K562 (cell line): ENCODE measurements around the gene MYADML2. TPM values are rescaled to one million over a fixed set of nuclear protein-coding genes. Genes with fewer than 3 reads are reported as not detected.

Experiments
- CHD1 ChIP-seq: fragments of 200-600 bp; sonication (generic); IDR thresholded peaks from one replicate; pipeline ENCODE4 v1.6.1; 2012; ENCODE audit warnings: mild to moderate bottlenecking, moderate library complexity, low read length, inconsistent platforms
- E2F6 ChIP-seq, 2 experiments: IDR thresholded peaks; 2 replicates each; pipeline ENCODE4 v1.6.1; 2011; ENCODE audit warnings: borderline replicate concordance in 1 of 2, control low read depth in 1 of 2, low read depth in 1 of 2, low read length in 1 of 2, mild to moderate bottlenecking in 1 of 2, mixed read lengths in 1 of 2, moderate library complexity in 1 of 2; ENCODE audit not compliant: insufficient read depth in 1 of 2, insufficient read length in 1 of 2, poor library complexity in 1 of 2, severe bottlenecking in 1 of 2; ENCODE audit errors: extremely low read depth in 1 of 2
- KAT8 ChIP-seq: fragments of 450-650 bp; IDR thresholded peaks from 2 replicates; pipeline ENCODE4 v1.6.1; 2016; ENCODE audit warnings: low read depth, mild to moderate bottlenecking
- MAFG ChIP-seq: fragments of 450-650 bp; conservative IDR thresholded peaks from 2 replicates; pipeline ENCODE4 v1.6.1; 2016; ENCODE audit warnings: missing genetic modification characterization, missing compliant biosample characterization
- MXD1 ChIP-seq: fragments of 250-450 bp; sonication (Bioruptor Pico); IDR thresholded peaks from 2 replicates; pipeline ENCODE4 v1.8.0; 2021; ENCODE audit warnings: borderline replicate concordance, mild to moderate bottlenecking, moderate library complexity; ENCODE audit not compliant: poor library complexity, severe bottlenecking
- NRF1 ChIP-seq, 2 experiments: fragments of 450-650 bp; IDR thresholded peaks in 1 of 2; conservative IDR thresholded peaks in 1 of 2; 2 replicates each; pipeline ENCODE4 v1.6.1; 2014; ENCODE audit warnings: mild to moderate bottlenecking in 2 of 2
- PREB ChIP-seq: sonication (generic); formaldehyde crosslinking; IDR thresholded peaks from 2 replicates; pipeline ENCODE4 v1.8.1; 2023; ENCODE audit warnings: mild to moderate bottlenecking, missing genetic modification reagents
- RBBP5 ChIP-seq: fragments of 200-600 bp; sonication (generic); IDR thresholded peaks from 2 replicates; pipeline ENCODE4 v1.6.1; 2012; ENCODE audit warnings: borderline replicate concordance, mild to moderate bottlenecking, low read length, control low read depth, inconsistent platforms; ENCODE audit not compliant: insufficient read depth, poor library complexity, severe bottlenecking
- SAP30 ChIP-seq: fragments of 200-600 bp; sonication (generic); IDR thresholded peaks from 2 replicates; pipeline ENCODE4 v1.6.1; 2012; ENCODE audit warnings: borderline replicate concordance, low read depth, mild to moderate bottlenecking, moderate library complexity, low read length, control low read depth, inconsistent platforms; ENCODE audit not compliant: insufficient read depth, poor library complexity, severe bottlenecking
- SRSF3 ChIP-seq: fragments of 200-400 bp; formaldehyde crosslinking; IDR thresholded peaks from 2 replicates; pipeline ENCODE4 v1.6.1; 2016; ENCODE audit warnings: mild to moderate bottlenecking, low read length, moderate library complexity; ENCODE audit not compliant: insufficient read depth
- TFAP4 ChIP-seq: sonication (generic); formaldehyde crosslinking; IDR thresholded peaks from 2 replicates; pipeline ENCODE4 v1.8.0; 2022; ENCODE audit warnings: missing genetic modification reagents, mild to moderate bottlenecking, moderate library complexity, borderline replicate concordance
- ZNF644 ChIP-seq: fragments of 200-800 bp; sonication (Bioruptor generic); IDR thresholded peaks from 2 replicates; pipeline ENCODE4 v1.6.1; 2016; ENCODE audit warnings: low read depth, missing genetic modification characterization, missing compliant biosample characterization
- polyA plus RNA-seq, 8 experiments: library from polyadenylated mRNA; depleted of rRNA in 4 of 8; stranded (reverse) in 5 of 8; unstranded in 3 of 8; fragments of >200 nt; fragmentation: Nextera tagmentation in 2 of 8; fragmentation: Illumina TruSeq in 1 of 8; extraction: Ambion mirVana in 2 of 8; extraction: Trizol in 1 of 8; gene quantifications; 2 replicates each; pipeline versions ENCODE4 v1.2.1 to v1.2.3, GENCODE V29; 2011 to 2014; ENCODE audit warnings: inconsistent platforms in 1 of 8, missing spikeins in 1 of 8
- total RNA-seq, 7 experiments: library from RNA; depleted of rRNA in 6 of 7; stranded (reverse); fragments of >200 nt in 6 of 7; fragmentation: Illumina TruSeq in 2 of 7; extraction: Trizol in 2 of 7; gene quantifications; 2 replicates each; pipeline versions ENCODE4 v1.2.1 to v1.2.3, GENCODE V29; 2011 to 2021; ENCODE audit warnings: low replicate concordance in 1 of 7

MYADML2 gene
- total and polyA plus RNA-seq, 9 of the 15 experiments (the other 6 are each of a cell fraction or from before 2014, with no cell fraction given) = not detected

- TF ChIP-seq MXD1 = no peak
- peak; percentile 29; the same call in 1 of the 2 replicates for TF ChIP-seq TFAP4 (CRISPR knock-in tag)
- peak in 1 of 2 experiments; percentile 22 for TF ChIP-seq E2F6 (IDR thresholded peaks at IDR 0.05; ENCODE audit: borderline replicate concordance in 1 of 2, extremely low read depth in 1 of 2, insufficient read depth in 1 of 2, insufficient read length in 1 of 2, low read depth in 1 of 2, low read length in 1 of 2, poor library complexity in 1 of 2, severe bottlenecking in 1 of 2)
- TF ChIP-seq PREB (CRISPR knock-in tag) = no peak
- peak in 1 of 2 experiments; percentile 29; a peak in 1 of 4 replicates for TF ChIP-seq NRF1 (conservative IDR thresholded peaks at IDR 0.05 in 1 of 2, IDR thresholded peaks at IDR 0.05 in 1 of 2)
- peak; percentile 58 for TF ChIP-seq SAP30
- no peak for TF ChIP-seq MAFG (tag)
- TF ChIP-seq CHD1 = peak; percentile 96
- TF ChIP-seq ZNF644 (tag) = no peak
- 0 out of 2 replicates have a peak, but pooled peaks have one; percentile 66 for TF ChIP-seq SRSF3
- TF ChIP-seq KAT8 = no peak
- peak; percentile 19 for TF ChIP-seq RBBP5
These were observed 56.4 kb downstream of the MYADML2 start (continued) for GRCh38 chr17:81890447-81891302.
